GM12891 (cell line): ENCODE measurements around the gene CCDC9B.

Source experiments
- DNase-seq: peaks from one replicate; pipeline ENCODE4 v3.0.0; 2011; ENCODE audit warnings: low spot score; ENCODE audit not compliant: insufficient read length
- FAIRE-seq: peaks from 2 replicates; lab custom pipeline; 2011; peaks lifted over from hg19 to GRCh38; lab: Jason Lieb, UNC
- PAX5 ChIP-seq: IDR thresholded peaks from 2 replicates; pipeline ENCODE4 v1.6.1; 2011; ENCODE audit warnings: low read length, moderate library complexity, mild to moderate bottlenecking; ENCODE audit not compliant: insufficient read depth, severe bottlenecking
- POLR2A ChIP-seq: IDR thresholded peaks from 2 replicates; pipeline ENCODE4 v1.6.1; 2011; ENCODE audit warnings: low read depth, low read length, control low read depth
- POLR2AphosphoS5 ChIP-seq: IDR thresholded peaks from 2 replicates; pipeline ENCODE4 v1.6.1; 2011; ENCODE audit warnings: low read depth, low read length, control low read depth
- POU2F2 ChIP-seq: IDR thresholded peaks from 2 replicates; pipeline ENCODE4 v1.6.1; 2011; ENCODE audit warnings: low read depth, mild to moderate bottlenecking, control low read depth, low read length, moderate library complexity
- SPI1 ChIP-seq: IDR thresholded peaks from 2 replicates; pipeline ENCODE4 v1.6.1; 2011; ENCODE audit warnings: low read depth, low read length, control low read depth
- TAF1 ChIP-seq: IDR thresholded peaks from 2 replicates; pipeline ENCODE4 v1.6.1; 2011; ENCODE audit warnings: low read depth, low read length, control low read depth

Gene CCDC9B

DNA sequence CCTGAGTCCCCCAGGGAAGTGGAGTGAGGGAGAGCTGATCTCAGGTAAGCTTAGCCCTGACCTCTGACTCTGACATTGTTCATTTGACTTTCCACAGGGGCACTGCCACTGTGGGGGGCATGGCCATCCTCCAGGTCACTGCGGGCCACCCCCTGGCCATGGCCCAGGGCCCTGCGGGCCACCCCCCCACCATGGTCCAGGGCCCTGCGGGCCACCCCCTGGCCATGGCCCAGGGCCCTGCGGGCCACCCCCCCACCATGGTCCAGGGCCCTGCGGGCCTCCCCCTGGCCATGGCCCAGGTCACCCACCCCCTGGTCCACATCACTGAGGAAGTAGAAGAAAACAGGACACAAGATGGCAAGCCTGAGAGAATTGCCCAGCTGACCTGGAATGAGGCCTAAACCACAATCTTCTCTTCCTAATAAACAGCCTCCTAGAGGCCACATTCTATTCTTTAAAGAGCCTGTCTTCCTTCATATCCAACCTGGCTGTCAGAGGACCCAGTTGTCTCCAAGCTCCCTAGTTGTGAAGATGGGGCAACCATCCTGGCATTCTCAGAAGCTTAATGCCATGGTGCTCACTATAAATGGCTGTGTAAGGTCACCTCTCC, 15.3 kb upstream of the CCDC9B start:
- TF ChIP-seq PAX5 (no peak), POLR2A (no peak), SPI1 (no peak), POLR2AphosphoS5 (no peak), TAF1 (no peak), POU2F2 (no peak)

DNA sequence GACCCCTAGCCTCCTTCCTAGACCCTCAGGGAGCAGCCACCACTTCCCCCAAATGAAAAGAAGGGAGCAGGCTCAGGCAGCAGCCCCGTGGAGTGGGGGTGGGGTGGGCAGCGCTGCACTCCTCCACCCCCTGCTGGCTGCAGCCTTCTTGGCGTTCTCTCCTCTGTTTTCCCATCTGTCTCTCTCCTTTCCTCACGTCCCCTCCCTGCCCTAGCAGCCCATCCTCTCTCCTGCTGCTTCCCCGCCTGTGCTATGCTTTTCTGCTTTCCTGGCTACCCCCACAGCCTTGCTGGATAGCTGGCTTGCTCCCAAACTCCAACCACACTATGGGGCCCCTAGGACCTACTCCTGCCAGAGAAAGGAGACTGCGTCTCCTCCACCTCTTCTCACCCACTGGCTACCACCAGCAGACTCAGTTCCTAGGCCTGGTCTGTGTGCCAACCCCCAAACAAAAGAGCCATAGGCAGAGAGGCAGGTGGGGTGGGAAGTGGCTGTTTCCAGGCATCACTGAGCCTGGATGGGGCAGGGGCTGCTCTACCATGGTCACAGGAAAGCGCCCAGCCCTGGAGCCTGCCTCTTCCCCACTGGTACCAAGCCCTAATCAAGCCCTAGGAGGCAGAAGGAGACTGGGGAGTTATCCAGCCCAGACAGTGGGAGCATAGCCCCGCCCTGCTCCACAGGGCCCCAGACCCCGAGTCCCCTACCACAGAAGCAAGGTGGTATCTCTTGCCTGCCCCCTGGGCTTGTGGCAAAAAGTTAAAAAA, 13.9 kb upstream of the CCDC9B start:
- TF ChIP-seq POU2F2 (no peak), SPI1 (no peak), PAX5 (no peak), TAF1 (no peak), POLR2AphosphoS5 (no peak), POLR2A (no peak)
- DNase-seq (no peak), FAIRE-seq (no peak)

More for the DNA sequence above, 15.3 kb upstream of the CCDC9B start:
- no peak for FAIRE-seq
- no peak for DNase-seq

- FAIRE-seq (no peak), DNase-seq (no peak)
- TF ChIP-seq POLR2AphosphoS5 (no peak), POU2F2 (no peak), PAX5 (no peak), SPI1 (no peak), TAF1 (no peak), POLR2A (no peak)
Measured at GRCh38 chr15:40353697-40354096, 13.0 kb upstream of the CCDC9B start.

GRCh38 chr15:40352281-40352901, 11.7 kb upstream of the CCDC9B start:
- TF ChIP-seq POLR2AphosphoS5: no peak
- TF ChIP-seq POLR2A: no peak
- TF ChIP-seq TAF1: no peak
- no peak for TF ChIP-seq PAX5
- no peak for TF ChIP-seq POU2F2
- TF ChIP-seq SPI1: no peak
- DNase-seq (no peak), FAIRE-seq (no peak)

GRCh38 chr15:40349163-40349562, 8.4 kb upstream of the CCDC9B start:
- TF ChIP-seq SPI1 (no peak), TAF1 (no peak), PAX5 (no peak), POLR2AphosphoS5 (no peak), POU2F2 (no peak), POLR2A (no peak)
- no peak for FAIRE-seq
- DNase-seq: no peak

- TF ChIP-seq SPI1 (no peak), TAF1 (no peak), PAX5 (no peak), POLR2A (no peak), POLR2AphosphoS5 (no peak), POU2F2 (no peak)
- DNase-seq (no peak), FAIRE-seq (no peak)
Measured at GRCh38 chr15:40348474-40348870, 7.7 kb upstream of the CCDC9B start.

GRCh38 chr15:40347559-40348473, 7.1 kb upstream of the CCDC9B start:
- DNase-seq (no peak), FAIRE-seq (no peak)
- TF ChIP-seq POU2F2: no peak
- TF ChIP-seq PAX5: no peak
- TF ChIP-seq TAF1: no peak
- TF ChIP-seq POLR2AphosphoS5: no peak
- no peak for TF ChIP-seq POLR2A
- TF ChIP-seq SPI1: no peak

DNA sequence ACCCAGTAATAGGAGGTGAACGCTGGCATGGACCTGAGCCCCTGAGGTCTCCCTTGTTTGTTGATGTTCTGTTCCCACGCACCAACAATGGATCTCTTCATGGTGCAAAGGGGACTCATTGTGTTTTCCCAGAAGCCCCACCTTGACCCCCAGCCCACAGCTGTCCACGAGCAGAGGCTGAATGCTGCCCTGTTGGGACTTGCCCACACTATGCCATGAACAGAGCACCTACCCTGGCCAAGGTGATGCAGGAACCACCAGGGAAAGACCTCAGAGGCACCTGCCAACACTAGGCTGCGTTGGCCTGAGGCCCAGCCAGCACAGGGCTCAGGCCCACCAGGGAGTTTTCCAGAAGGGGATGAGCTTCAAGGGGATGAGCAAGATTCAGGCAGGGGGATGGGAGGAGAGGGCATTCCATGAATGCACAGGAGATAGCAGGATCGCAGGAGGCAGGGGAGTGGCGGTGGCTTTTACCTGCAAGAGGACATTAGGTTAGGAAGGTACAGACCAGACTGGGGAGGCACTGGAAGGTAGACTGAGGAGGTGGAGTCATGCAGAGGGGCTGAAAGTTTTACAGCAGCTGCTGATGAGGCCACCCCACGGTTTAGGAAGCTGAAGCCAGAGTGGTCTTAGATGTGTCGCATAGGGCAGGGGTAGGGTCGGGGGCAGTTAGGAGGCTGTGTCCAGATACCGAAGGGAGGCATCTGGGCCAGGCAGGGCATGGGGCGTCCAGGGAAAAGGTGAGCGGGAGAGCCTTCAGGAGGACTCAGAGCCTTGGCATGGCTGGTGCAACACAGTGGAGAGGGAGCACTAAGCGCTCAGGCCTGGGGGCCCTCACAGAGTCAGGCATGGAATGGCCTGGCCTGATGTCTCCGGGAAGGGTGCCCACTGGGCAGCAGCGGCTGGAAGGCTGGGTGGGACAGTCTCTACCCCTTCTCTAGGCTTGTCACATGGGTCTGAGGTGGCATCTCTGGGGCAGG, 6.1 kb upstream of the CCDC9B start:
- FAIRE-seq (no peak), DNase-seq (no peak)
- no peak for TF ChIP-seq POLR2AphosphoS5
- no peak for TF ChIP-seq POLR2A
- no peak for TF ChIP-seq SPI1
- no peak for TF ChIP-seq TAF1
- no peak for TF ChIP-seq PAX5
- no peak for TF ChIP-seq POU2F2
